Upper lobe of left lung (tissue), 6 donors: Measurements from ENCODE around the gene FCRL1. TPM values are rescaled to one million over a fixed set of nuclear protein-coding genes. Genes with fewer than 3 reads are reported as not detected.

ENCODE experiments used
- ATAC-seq, 2 donors: fragments of 200-7000 bp; cut with Tn5 transposase; one replicate each; pipeline ENCODE4 v1.9.1; 2022; ENCODE audit warnings: mild to moderate bottlenecking in 2 of 2, moderate library complexity in 2 of 2; ENCODE audit not compliant: low FRiP score in 2 of 2
- DNase-seq, 2 donors: peaks; one replicate each; pipeline ENCODE4 v3.0.0-alpha.2; 2019 to 2020
- H3K27ac ChIP-seq, 4 donors: fragments of 200-600 bp; sonication (generic); one replicate each; pipeline ENCODE4 v1.5.1; 2016 to 2019
- H3K27me3 ChIP-seq, 4 donors: fragments of 200-600 bp; sonication (generic); one replicate each; pipeline ENCODE4 v1.5.1; 2017 to 2019
- H3K36me3 ChIP-seq, 4 donors: fragments of 200-600 bp; sonication (generic); one replicate each; pipeline ENCODE4 v1.5.1; 2016 to 2019
- H3K4me1 ChIP-seq, 4 donors: fragments of 200-600 bp; sonication (generic); one replicate each; pipeline ENCODE4 v1.5.1; 2018 to 2019
- H3K4me3 ChIP-seq, 4 donors: fragments of 200-600 bp; sonication (generic); one replicate each; pipeline ENCODE4 v1.5.1; 2017 to 2019; ENCODE audit warnings: mild to moderate bottlenecking in 2 of 4, moderate library complexity in 1 of 4
- H3K9me3 ChIP-seq, 4 donors: fragments of 200-600 bp; sonication (generic); one replicate each; pipeline ENCODE4 v1.5.1; 2018 to 2019
- EP300 ChIP-seq, 4 donors: sonication (generic); formaldehyde crosslinking; IDR thresholded peaks; one replicate each; pipeline ENCODE4 v1.5.1; 2017; ENCODE audit warnings: antibody characterized with exemption in 4 of 4, control low read depth in 2 of 4
- POLR2A ChIP-seq, 4 donors: fragments of 450-650 bp; IDR thresholded peaks; one replicate each; pipeline ENCODE4 v1.5.1; 2016 to 2017; ENCODE audit warnings: antibody characterized with exemption in 4 of 4, mild to moderate bottlenecking in 2 of 4
- POLR2AphosphoS5 ChIP-seq, 2 donors: sonication (generic); formaldehyde crosslinking; IDR thresholded peaks; one replicate each; pipeline ENCODE4 v1.5.1; 2017; ENCODE audit warnings: antibody characterized with exemption in 2 of 2
- WGBS, 2 donors: methylation state at CpG; one replicate each; pipeline ENCODE4 v1.1.5; 2017 to 2018; 5-methylcytosine and 5-hydroxymethylcytosine counted together
- total RNA-seq, 6 donors: library from RNA; depleted of rRNA in 4 of 6; stranded (reverse); fragments of >200 nt in 4 of 6; gene quantifications; one replicate each; pipeline versions ENCODE4 v1.1.0 to v1.2.1, GENCODE V29; 2016 to 2021
- TF ChIP-seq, protein P1 (sequence below), 6 experiments: fragments of 450-650 bp in 4 of 6; fragments of 200-600 bp in 2 of 6; sonication (generic) in 2 of 6; IDR thresholded peaks; one replicate each; pipeline ENCODE4 v1.5.1; 2016 to 2019; ENCODE audit warnings: antibody characterized with exemption in 6 of 6
- donor health status: DM: no; HTN: no; CAD: no; lungs with moderate emphysema.
- donor health status: DM: no; HTN: yes; CAD: no; lungs with severe emphysema.

FCRL1 gene, protein sequence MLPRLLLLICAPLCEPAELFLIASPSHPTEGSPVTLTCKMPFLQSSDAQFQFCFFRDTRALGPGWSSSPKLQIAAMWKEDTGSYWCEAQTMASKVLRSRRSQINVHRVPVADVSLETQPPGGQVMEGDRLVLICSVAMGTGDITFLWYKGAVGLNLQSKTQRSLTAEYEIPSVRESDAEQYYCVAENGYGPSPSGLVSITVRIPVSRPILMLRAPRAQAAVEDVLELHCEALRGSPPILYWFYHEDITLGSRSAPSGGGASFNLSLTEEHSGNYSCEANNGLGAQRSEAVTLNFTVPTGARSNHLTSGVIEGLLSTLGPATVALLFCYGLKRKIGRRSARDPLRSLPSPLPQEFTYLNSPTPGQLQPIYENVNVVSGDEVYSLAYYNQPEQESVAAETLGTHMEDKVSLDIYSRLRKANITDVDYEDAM
- 10 to 100 TPM in 2 of 6 donors, 1 to 10 TPM in 4; 1.2 to 18.9 (median 3.6) TPM for total RNA-seq

DNA sequence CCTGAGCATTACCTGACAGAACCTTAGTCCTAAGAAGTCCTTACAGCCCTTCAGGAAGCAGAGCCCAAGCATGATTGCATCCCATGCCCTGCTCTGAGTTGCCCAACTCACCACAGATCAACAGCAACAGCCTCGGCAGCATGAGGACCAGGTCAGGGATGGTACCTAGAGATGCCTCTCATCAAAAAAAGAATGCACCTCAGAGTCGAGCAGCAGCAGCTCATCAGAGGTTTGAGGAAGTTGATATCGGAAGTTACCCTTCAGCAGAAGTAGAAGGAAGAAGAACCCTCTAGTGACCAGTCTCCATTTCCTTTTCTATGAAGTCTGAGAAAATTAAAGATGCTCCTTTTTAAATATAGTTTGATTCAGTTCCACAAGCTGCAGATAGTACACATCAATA lies at the start of gene FCRL1:
Gene FCRL1, minus strand, starts transcription at position 225 of the 400 bp plus-strand sequence. Its CDS starts 83 bp downstream, at position 142.
- Histone ChIP-seq H3K4me1 (no peaks in the 10 kb centered on the region), H3K27ac (no peak within 1 kb of the TSS), H3K4me3 (no peak within 1 kb of the TSS), H3K9me3 (no peaks in the 10 kb centered on the region), H3K36me3 (no peaks in the 10 kb centered on the region), H3K27me3 (no peaks in the 10 kb centered on the region)
- TF ChIP-seq POLR2A (IDR thresholded peaks at IDR 0.05) (no peak), EP300 (IDR thresholded peaks at IDR 0.05) (no peak), POLR2AphosphoS5 (IDR thresholded peaks at IDR 0.05) (no peak)
- TF ChIP-seq, protein P1, sequence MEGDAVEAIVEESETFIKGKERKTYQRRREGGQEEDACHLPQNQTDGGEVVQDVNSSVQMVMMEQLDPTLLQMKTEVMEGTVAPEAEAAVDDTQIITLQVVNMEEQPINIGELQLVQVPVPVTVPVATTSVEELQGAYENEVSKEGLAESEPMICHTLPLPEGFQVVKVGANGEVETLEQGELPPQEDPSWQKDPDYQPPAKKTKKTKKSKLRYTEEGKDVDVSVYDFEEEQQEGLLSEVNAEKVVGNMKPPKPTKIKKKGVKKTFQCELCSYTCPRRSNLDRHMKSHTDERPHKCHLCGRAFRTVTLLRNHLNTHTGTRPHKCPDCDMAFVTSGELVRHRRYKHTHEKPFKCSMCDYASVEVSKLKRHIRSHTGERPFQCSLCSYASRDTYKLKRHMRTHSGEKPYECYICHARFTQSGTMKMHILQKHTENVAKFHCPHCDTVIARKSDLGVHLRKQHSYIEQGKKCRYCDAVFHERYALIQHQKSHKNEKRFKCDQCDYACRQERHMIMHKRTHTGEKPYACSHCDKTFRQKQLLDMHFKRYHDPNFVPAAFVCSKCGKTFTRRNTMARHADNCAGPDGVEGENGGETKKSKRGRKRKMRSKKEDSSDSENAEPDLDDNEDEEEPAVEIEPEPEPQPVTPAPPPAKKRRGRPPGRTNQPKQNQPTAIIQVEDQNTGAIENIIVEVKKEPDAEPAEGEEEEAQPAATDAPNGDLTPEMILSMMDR (IDR thresholded peaks at IDR 0.05): no peak
- DNase-seq (no peak), ATAC-seq (peak in 1 of 2 donors; percentile 17)
- WGBS, 2 donors: 54 to 67% methylated on average over 3 of the region's 3 CpGs

- 80 to 100% methylated on average over 1 of the region's 1 CpG for WGBS, 2 donors
- DNase-seq (no peak), ATAC-seq (no peak)
- H3K27ac ChIP-seq: no peak overlapping the region
- no peak for TF ChIP-seq EP300 (IDR thresholded peaks at IDR 0.05)
- TF ChIP-seq POLR2A (IDR thresholded peaks at IDR 0.05): no peak
- TF ChIP-seq, protein P1 (IDR thresholded peaks at IDR 0.05): no peak
- no peak for TF ChIP-seq POLR2AphosphoS5 (IDR thresholded peaks at IDR 0.05)
- no peaks in the 10 kb centered on the region for H3K4me1 ChIP-seq
- H3K4me3 ChIP-seq: no peak overlapping the region
- no peaks in the 10 kb centered on the region for H3K36me3 ChIP-seq
- H3K27me3 ChIP-seq: no peaks in the 10 kb centered on the region
- no peaks in the 10 kb centered on the region for H3K9me3 ChIP-seq
These were observed 48.7 kb upstream of the FCRL1 start for GRCh38 chr1:157868654-157869053.

DNA sequence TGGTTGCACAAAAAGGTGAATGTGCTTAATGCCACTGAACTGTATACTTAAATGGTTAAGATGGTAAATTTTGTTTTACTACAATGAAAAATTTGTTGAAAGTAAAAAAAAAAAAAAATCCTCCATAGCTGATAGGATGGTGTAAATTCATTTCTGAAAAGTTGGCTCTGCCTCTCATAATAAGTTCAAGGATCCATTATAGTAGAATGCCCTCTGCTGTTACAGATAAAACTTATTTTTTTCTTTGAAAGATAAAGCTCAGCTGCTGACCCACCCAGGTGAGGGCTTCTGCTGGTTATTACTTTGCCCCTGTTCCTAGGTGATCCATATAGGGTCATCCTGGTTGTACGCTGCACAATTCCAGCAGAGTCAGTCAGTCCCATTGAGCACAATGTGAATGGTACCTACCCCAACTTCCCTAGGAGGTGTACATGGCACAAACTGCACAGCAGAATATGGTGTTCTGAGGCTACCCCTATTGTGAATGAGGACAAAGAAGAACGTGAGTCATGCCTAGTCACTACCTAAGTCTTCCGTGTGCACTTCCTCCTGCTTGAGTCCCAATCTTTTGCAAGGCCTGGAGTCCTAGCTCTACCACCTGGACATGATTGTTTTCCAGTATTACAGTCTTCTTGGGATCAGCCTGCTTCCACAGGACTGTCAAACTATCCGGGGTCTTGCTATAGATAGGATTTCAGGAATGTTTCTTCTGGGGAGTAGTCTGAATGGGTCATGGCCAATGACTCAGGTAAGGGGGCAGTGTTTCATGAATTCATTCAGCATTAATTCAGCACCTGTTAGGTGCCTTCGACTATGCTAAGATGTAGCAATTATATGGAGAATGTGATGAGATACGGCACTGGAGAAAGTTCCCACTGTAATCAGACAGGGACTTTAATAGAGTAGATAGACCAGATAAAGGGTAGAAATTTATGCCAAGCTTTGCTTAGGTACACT lies 42.5 kb upstream of the FCRL1 start:
- TF ChIP-seq POLR2A (IDR thresholded peaks at IDR 0.05) (no peak), POLR2AphosphoS5 (IDR thresholded peaks at IDR 0.05) (no peak), EP300 (IDR thresholded peaks at IDR 0.05) (no peak)
- TF ChIP-seq, protein P1 (IDR thresholded peaks at IDR 0.05): no peak
- Histone ChIP-seq H3K27ac (no peak overlapping the region), H3K4me1 (no peaks in the 10 kb centered on the region), H3K4me3 (no peak overlapping the region), H3K36me3 (no peaks in the 10 kb centered on the region), H3K9me3 (no peaks in the 10 kb centered on the region), H3K27me3 (no peaks in the 10 kb centered on the region)
- 71 to 82% methylated on average over 6 of the region's 6 CpGs for WGBS, 2 donors
- ATAC-seq (no peak), DNase-seq (no peak)

DNA sequence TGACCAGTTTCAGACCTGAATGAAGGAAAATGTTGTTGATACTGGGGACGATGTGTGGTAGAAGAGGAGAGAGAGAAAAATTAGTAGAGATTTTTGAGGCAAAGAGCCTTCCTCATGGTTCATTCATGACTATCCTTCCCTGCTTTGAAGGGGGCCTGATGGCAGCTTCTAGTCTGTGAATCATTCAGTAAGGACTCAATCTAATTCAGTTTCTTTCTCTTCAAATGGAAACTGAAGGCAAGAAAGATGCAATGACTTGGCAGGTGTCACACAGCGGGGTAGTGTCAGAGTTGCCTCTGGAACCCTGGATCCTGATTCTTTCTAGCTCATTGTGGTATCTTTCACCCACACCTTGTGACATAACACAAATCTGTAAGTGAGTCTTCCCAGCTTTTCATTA lies 36.6 kb upstream of the FCRL1 start:
- ATAC-seq (no peak), DNase-seq (no peak)
- H3K4me1 ChIP-seq: no peaks in the 10 kb centered on the region
- 76 to 85% methylated on average over 2 of the region's 2 CpGs for WGBS, 2 donors
- no peak overlapping the region for H3K27ac ChIP-seq
- H3K9me3 ChIP-seq: no peaks in the 10 kb centered on the region
- H3K4me3 ChIP-seq: no peak overlapping the region
- H3K36me3 ChIP-seq: no peaks in the 10 kb centered on the region
- no peaks in the 10 kb centered on the region for H3K27me3 ChIP-seq
- TF ChIP-seq POLR2AphosphoS5 (IDR thresholded peaks at IDR 0.05) (no peak), POLR2A (IDR thresholded peaks at IDR 0.05) (no peak), EP300 (IDR thresholded peaks at IDR 0.05) (no peak)
- TF ChIP-seq, protein P1 (IDR thresholded peaks at IDR 0.05): no peak
